Measurements from ENCODE around the gene KATNB1. TPM values are rescaled to one million over a fixed set of nuclear protein-coding genes. Genes with fewer than 3 reads are reported as not detected.

The KATNB1 gene
- total RNA-seq, 1 donor from 2014 or later = 32.1 TPM

DNA sequence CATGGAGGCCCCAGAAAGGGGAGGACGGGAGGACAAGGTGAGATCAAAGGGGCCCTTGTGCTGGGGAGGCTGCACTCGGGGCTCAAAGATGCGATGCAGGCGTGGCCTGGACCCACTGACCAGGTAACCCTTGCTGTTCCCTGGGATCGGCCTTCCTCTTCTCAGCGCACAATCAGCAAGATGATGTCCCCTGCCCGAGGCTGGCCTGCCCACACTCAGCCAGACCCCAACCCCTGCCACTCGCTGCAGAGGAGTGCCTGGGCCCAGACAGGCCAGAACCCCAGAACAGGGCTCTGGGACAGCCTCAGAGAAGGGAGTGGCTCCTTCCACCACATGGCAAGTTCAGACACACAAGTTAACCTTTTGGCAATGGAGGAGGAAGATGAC lies 51.9 kb downstream of the KATNB1 start:
- intact Hi-C loops (cut with micrococcal nuclease) = no loop called here

DNA sequence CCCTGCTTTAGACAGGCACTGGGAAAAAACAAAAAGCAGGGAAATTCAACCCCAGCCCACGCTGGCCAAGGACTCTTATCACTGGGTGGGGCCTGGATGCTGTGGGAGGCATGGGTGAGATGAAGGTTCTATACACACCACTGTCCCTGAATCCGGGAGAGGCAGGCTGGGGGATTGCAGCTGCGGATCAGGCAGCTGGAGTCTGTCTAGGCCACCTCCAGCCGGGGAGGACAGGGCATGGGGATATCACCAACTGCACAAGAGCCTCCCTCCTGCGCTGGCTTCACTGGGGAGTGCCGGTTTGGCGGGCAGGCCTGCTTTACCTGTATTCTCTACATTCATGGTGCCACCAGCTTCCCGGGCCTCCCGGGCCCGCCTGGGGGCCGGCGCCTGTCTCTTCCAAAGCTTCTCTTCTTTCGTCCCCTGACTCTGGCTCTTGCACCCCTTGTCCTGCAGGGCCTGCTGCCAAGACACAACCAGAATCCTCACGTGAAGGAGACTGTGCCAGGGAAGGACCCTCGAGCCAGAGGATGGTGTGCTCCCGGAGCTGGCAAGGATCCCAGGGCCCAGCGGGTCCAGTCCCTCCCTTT lies 52.8 kb downstream of the KATNB1 start:
- intact Hi-C loops (cut with micrococcal nuclease) = no loop called here

DNA sequence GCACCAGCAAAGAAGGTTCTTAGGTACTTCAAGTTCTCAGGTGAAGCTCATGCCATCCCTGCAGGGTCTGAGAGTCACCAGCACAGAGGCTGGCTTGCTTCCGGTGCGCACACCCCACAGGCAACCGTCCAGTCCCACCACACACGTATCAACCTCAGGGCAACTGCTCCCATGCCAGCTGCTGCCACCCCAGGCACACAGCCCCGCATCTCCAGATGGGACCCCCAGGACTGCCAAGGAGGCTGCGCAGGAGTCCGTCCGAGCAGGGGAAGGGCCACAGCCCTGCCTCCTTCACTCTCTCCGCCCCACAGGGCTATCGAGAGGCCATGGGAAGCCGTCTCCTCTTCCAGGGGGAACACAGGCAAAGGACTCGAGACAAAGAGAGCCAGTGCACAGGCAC lies 53.4 kb downstream of the KATNB1 start:
- intact Hi-C loops (cut with micrococcal nuclease) = no loop called here

DNA sequence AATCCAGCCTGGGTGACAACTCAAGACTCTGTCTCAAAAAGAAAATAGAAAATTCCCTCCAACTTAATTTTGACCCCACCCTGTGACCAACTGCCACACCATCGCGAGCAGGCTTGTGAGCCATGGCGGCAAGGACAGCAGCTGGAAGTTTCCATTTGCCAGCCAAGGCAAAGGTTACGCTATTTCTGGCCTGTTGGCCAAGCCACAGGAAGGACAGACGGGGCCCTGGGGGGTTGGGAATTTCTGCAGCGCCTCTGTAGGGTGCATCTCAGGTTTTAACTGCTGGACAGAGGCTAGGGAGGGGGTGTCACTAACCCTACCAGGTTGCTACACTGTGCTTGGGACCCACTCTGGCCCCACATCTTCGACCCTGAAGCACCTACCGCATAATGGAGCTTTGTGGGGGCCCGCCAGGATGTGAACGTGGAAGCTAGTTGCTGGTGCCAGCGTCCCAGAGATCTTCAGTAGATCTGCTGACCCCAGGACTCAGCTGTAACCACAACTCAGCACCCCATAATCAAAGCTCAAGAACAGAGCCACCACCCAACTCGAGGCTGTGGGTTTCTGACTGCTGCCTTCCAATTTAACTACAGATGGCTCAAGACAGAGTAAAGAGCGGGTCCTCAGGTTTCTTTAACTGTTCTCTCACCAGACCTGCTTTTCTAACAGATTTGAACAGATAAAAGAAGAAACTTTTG lies 55.8 kb downstream of the KATNB1 start:
- intact Hi-C loops (cut with micrococcal nuclease) = loop anchor here (10.0 kb wide), 1 partner anchor 73 kb away; no protein-coding TSS in a partner anchor

DNA sequence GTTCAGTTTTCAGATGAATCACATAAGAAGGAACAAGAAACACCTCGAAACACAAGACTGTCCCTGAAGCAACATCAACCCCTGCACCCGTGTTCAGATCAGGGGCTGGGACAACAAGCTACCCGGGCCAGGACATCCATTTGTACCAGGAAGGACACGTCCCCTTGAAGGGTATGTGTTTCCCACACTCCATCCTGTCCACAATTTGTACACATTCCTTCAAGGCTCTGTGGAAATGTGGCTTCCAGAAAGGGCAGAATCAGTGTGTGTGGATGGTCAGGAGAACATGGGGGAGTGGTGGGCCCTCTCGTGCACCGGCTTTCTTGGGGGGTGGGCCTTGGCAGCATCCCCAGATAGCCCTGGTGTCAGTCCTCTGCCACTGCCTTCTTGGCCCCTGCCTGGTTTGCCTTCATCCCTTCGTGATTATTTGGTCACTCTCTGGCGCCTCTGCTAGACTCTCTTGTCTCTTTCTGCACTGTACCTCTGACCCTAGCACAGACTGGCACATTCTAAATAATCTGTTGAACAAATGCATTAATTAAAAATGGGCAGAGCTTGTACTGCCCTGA lies 56.4 kb downstream of the KATNB1 start:
- intact Hi-C loops (cut with micrococcal nuclease) = loop anchor here (10.0 kb wide), 1 partner anchor 73 kb away; no protein-coding TSS in a partner anchor

DNA sequence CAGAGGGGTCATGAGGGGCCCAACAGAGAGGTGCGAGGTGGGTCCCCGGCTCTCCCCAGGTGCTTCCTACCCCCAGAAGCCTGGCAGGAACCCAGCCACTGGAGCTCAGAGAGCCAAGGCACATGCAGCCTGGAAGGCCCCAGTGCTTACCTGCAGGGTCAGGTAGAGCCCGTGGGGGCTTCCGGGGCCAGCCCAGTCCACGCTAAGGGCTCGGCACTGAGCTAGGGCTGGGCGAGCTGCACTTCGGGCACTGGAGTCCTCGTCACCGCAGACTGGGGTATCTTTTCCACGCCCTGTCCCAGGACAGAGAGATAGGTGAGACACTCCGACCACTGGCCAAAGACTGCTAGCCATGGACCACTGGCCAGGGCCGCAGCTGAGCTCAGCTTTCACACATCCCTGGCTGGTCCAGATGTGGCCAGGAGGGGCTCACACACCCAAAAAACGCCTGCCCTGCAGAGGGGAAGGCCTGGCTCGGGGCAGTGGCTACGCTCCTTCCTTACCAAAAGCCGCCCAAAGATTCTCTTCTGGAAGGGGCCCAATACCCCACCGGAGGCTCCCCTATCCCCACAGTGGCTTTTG lies 59.4 kb downstream of the KATNB1 start:
- intact Hi-C loops (cut with micrococcal nuclease) = loop anchor here (10.0 kb wide), 1 partner anchor 70 kb away; no protein-coding TSS in a partner anchor

DNA sequence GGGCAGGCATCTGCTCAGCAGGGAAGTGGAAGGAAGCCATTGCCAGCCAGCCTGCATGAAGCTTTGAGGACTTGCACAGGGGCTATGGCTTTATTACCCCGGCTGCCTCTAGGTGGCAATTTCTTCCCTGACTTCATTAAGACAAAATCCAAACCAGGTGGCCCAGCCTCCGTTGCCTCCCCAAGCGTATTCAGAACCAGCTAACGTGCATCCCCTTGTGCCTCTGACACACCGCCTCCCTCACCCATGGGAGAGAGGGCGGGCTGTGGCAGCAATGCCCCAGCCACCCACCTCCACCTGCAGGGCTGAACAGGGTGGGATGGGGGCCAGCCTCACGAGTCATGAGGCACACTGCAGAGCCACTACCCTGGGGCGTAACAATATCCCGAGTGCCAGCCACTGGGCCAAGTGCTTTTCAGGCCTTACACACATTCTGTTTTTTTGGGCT lies 59.9 kb downstream of the KATNB1 start:
- intact Hi-C loops (cut with micrococcal nuclease) = loop anchor here (10.0 kb wide), 1 partner anchor 69 kb away; no protein-coding TSS in a partner anchor

DNA sequence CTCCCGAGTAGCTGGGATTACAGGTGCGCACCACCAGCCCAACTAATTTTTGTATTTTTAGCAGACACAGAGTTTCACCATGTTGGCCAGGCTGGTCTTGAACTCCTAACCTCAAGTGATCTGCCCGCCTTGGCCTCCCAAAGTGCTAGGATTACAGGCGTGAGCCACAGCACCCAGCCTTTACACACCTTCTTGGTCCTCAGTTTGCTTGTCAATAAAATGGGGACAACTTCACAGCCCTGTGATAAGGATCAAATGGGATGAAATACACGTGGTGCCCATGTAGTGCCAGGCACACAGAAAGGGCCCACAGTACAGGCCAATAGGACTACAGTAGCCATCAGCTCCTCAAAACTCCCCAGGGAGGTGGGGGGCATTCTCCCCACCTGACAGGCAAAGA lies 60.4 kb downstream of the KATNB1 start:
- intact Hi-C loops (cut with micrococcal nuclease) = loop anchor here (10.0 kb wide), 1 partner anchor 69 kb away; no protein-coding TSS in a partner anchor

DNA sequence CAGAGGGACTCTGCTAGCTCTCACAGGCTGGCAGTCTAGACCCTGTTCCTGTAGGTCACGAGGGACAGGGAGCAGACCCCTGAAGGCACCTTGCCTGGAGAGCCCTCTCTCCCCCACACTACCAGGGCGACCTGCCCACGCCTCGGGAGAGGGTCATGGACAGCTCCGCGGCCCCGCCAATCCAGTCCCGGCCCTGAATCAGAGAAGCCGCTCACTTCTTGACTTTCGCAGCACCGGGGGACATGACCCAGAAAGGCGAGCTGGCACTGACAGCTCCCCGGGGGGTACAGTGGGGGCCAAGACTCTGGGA lies 61.6 kb downstream of the KATNB1 start:
- intact Hi-C loops (cut with micrococcal nuclease) = loop anchor here (10.0 kb wide), 1 partner anchor 68 kb away; no protein-coding TSS in a partner anchor

DNA sequence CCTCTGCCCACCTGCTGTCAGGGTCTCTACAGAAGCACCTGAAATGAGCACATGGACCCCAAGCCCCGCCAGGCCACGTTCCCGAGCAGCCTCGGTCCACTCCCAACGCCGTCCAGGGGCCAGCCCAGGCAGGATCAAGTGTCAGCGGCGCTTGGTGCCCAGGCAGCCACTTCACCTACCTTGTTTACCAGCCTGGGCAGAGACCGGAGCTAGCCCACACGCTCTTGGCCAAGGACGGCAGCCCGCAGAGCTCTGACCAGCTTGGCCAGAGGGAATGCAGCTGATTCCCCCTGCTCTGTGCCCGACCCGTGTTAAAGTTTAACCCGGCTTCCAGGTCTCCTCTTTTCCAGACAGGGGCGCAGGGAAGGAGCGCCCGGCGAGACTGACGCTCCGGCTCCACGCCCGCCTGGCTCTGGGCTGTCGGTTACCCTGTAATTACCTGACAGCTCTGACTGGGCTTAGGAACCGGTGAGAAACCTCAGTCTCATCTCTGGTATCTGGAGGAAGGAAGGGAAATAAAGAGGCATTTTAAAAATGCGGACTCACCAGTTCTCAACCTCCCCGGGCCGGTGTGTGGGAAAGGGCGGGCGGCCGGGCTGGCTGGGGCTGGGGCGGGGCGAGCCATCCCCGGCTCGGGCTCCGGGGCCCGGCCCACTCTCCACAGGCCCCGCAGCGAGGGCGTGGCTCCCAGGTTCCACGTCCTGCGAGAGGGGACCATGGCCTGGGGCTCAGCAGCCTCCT lies 62.1 kb downstream of the KATNB1 start:
- intact Hi-C loops (cut with micrococcal nuclease) = loop anchor here (10.0 kb wide), 1 partner anchor 67 kb away; no protein-coding TSS in a partner anchor

DNA sequence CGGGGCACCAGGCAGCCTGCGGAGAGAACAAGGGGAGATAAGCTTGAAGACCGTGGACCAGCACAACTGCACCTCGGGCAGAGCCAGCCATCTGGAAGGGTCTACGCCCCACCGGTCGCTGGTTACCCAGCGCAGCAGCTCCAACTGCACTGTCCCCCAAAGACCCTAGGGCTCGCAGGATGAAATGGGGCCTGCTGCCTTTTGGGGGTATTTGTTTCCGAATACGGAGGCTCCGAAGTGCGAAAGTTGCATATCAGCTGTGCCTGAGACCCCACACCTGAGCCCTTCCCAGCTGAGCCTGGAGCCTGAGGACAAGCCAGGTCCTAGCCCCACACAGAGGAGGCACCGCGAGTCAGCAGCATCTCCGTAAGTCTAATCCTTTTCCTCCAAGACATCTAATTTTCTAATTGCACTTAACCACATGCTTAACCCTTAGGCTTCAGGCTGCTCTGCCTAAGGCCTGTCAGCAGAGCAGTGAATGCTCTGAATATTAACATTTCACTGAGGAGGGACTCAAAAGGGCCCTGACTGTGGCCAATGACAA lies 62.8 kb downstream of the KATNB1 start:
- intact Hi-C loops (cut with micrococcal nuclease) = loop anchor here (10.0 kb wide), 1 partner anchor 66 kb away; no protein-coding TSS in a partner anchor

DNA sequence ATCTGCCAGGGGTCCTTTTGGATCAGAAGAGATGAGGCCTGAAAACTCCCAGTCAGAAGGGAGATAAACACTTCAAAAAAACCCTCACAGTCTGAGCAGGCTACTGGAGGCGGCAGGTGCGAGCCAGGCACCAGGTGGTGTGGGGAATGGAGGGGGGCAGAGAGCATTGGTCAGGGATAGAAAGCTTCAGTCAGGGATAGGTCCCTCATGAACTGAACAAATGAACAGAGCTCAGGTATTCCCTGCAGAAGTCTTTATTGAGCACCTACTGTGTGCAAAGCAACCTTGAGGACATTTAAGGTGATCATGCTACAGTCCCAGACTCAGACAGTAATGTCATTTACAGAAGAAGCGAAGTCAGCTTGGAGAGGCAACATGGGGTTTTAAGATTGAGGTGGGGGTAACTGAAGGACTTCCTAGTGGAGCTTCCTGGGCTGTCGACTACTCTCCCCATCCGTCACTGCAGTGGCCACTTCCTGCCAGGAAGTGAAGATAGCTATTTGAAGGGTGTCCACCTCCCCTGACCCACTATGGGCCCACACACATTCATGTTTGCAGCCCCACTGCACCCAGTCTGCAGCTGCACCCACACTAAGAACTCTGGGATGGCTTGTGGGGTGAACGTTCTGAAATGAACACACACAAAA lies 63.5 kb downstream of the KATNB1 start:
- intact Hi-C loops (cut with micrococcal nuclease) = loop anchor here (10.0 kb wide), 1 partner anchor 66 kb away; no protein-coding TSS in a partner anchor

DNA sequence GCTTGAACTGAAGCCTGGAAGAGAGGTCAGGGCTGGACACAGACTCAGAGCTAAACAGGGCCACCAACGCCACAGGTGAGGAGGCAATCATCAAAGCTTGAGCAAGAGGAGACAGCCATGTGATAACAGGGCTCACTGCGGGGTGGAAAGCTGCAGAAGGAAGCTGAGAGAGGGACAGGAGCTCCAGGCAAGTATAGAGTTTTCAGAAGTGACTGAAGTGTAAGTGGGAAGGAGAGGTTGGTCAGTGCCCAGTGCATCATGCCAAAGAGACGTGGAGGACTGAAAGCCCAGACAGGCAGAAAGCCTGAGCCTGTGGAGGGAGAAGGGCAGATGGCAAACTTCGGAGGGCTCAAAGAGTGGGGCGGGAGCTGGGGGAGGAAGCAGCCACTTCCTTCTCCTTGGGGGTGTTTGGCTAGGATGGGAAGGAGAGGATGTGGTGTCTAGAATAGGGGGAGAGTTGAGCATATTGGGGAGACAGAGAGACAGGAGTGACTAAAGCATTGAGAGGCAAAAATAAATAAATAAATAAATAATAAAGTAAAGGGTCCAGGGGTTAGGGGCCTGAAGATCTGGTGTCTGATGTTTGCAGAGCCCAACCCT lies 64.1 kb downstream of the KATNB1 start:
- intact Hi-C loops (cut with micrococcal nuclease) = loop anchor here (2.0 to 10.0 kb wide), 3 partner anchors 65 to 833 kb away; no protein-coding TSS in a partner anchor

DNA sequence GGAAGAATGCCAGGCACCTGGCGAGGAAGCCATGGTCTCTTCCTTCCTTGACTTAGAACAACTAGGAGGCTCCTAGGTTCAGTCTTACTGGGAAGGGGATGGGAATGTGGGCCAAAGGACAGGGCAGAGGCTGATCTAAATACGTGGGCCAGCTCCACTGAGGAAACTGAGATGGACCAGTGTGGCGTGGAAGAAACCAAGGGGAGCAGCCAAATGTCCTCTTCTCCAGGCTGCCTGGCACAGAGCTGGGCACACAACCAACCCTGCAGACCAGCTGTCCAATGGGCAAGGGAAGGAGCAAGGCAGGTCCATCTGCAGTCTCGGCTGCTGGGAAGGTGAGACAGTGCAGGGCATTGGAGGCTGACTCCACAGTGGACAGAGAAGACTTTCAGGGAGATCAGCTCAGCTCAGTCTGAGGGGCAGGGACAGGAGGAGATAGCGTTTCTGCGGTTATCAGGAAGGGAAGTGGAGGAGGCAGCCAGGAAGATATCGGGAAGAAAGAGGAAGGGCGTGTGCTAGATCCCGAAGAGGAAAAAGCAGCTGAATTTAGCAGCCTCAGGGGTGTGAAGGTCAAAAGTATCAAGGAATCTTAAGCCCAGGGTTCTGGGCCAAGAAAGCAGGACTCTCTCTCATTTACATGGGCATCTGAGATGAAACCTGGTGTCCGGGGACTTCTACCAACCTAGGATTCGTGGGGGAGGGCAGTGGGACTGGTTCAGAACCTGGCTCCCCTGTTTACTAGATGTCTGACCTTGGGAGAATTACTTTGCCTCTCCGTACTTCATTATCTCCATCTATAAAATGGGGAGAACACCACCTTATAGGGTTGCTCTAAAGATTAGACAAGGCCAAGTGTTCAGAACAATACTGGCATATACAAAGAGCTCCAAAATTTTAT lies 64.9 kb downstream of the KATNB1 start:
- intact Hi-C loops (cut with micrococcal nuclease) = loop anchor here (2.0 to 5.0 kb wide), 2 partner anchors 198 to 832 kb away; no protein-coding TSS in a partner anchor

DNA sequence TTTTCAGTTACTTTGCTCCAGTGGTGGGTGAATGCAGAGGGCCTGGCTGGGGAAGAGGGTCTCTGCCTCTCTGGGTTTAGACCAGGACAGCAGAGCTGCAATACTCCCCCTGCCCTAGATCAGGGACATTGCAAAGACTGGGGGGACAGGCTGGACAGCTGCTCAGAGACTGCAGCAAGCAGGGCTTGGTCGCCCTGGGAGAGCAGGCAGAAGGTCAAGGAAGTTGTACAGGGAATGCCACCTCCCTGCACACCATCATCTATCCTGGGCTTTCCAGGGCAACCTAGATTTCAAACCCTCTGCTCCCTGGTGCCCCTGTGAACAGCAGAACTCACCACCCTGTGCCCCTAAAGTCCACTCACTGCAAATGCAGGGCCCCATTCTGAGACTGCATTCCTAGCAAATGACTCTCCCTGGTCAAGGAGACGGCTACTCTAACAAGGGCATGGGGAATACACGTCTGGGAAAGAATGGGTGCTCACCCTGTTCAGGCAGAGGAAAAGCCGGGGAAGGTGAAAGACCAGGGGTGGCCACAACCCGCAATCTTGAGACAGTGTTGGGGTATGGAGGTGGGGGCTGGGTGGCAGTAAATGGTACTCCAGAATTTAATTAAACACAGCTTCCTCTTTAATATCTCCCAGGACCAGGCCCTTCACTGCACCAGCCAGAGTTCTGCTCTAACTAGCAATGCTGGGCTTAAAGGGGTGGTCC lies 65.7 kb downstream of the KATNB1 start:
- intact Hi-C loops (cut with micrococcal nuclease) = loop anchor here (2.0 to 5.0 kb wide), 2 partner anchors 198 to 831 kb away; no protein-coding TSS in a partner anchor

DNA sequence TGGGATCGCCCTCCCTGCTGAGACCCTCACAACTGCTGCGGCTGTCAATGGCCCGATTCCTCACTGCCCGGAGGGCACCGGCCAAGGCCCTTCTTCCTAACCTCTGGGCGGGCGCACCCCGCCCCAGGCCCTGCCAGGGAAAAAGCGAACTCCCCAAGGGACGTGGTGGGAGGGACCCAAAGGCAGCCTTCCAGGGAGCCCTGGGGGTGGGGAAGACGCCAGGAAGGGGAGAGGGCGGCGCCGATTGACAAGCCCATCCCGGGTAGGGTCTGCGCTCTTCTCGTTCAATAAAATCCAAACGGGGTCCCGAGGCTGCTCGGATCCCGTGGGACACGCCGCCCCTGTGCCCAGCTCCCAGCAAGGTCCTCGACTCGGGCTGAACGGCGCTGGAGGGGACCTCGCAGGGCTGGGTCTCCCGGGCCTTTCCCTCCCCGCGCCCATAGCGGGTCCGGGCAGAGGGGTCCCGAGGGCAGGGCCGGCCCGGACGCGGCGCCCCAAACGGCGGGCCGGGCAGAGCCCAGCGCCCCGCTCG lies 66.3 kb downstream of the KATNB1 start:
- intact Hi-C loops (cut with micrococcal nuclease) = loop anchor here (1.0 to 5.0 kb wide), 3 partner anchors 8 to 830 kb away; no protein-coding TSS in a partner anchor

DNA sequence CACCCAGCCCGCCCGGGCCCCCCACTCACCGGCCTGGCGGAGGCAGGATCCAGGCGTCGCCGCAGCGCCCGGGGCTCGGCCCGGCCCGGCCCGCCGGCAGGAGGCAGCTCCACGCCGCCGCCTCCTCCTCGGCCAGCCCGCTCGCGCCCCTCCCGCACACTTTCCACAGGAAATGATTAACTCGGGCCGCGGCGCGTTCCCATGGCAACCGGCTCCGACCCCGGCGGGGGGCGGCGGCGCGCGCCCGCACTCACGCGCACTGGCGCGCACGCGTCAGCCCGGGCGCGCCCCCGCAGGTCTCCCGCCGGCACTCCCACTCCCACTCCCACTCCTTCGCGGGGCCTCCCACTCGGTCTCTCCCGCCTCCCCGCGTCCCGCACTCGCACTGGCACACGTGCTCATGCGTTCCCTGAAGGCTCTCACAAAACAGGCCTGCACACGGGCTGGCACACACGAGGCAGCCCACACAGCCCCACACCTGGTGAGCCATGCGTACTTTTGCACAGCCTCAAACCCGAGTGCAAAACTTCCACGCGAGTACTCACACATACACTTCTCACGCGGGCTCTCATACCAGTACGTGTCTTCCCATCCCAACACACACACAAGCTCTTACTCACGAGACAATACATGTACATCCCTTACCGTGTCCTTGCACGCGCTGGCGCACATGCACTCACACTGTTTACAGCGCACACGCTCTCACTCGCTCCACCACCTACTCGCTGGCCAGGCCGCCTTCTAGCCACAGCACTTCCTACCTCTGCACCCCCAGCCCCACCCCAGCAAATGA lies 67.0 kb downstream of the KATNB1 start, which contains the start of gene KIFC3:
Gene KIFC3, minus strand, starts transcription at position 151 of the 793 bp plus-strand sequence. CDS start 4,248 bp downstream, outside the sequence.
- intact Hi-C loops (cut with micrococcal nuclease) = loop anchor here (1.0 to 5.0 kb wide), 2 partner anchors 8 to 830 kb away; no protein-coding TSS in a partner anchor
